Measurements from ENCODE around the gene EIF5AL1. TPM values are rescaled to one million over a fixed set of nuclear protein-coding genes. Genes with fewer than 3 reads are reported as not detected.

The EIF5AL1 gene
- total and polyA plus RNA-seq, 9 of the 15 experiments (the other 6 are each of a cell fraction or from before 2014, with no cell fraction given) = 0.03 to 3.4 (median 0.53) TPM; not detected in 1

- DNase-seq (ENCODE audit: extremely low read depth in 1 of 4, low spot score in 3 of 4) (no peak), FAIRE-seq (no peak), ATAC-seq (no peak)
- no peaks in the 10 kb centered on the region for H3K9me1 ChIP-seq (ENCODE audit: control insufficient read depth, insufficient read depth, low read length)
- ChIA-PET POLR2A (interaction anchor here (0.7 to 1.5 kb wide), 2 partner anchors 13 to 216 kb away, joined by 3 read pairs; no protein-coding TSS in a partner anchor), CTCF (ENCODE audit: low intra/inter-chr PET ratio) (no interaction called here)
- no peaks in the 10 kb centered on the region for H3K36me3 ChIP-seq (ENCODE audit: control insufficient read depth, insufficient read depth, low read length)
- peak overlapping the region; percentile 73 for H2AFZ ChIP-seq (ENCODE audit: low read depth, low read length)
- no peak overlapping the region for H3K4me2 ChIP-seq (ENCODE audit: insufficient read depth, low read length)
- no peak overlapping the region for H3K4me3 ChIP-seq
- in situ Hi-C loops (cut with MboI) = loop anchor here (5.0 kb wide), 1 partner anchor 81 kb away; no protein-coding TSS in a partner anchor
- H3K27ac ChIP-seq (ENCODE audit: extremely low read depth, low read depth, low read length) = no peak overlapping the region
- peaks cover 3 to 9% of the 10 kb centered on the region in 2 experiments; a peak in 3 of 5 replicates for H3K4me1 ChIP-seq (replicated peaks in 1 of 2; ENCODE audit: control insufficient read depth in 2 of 2, insufficient read depth in 2 of 2, low read length in 2 of 2)
- no peaks in the 10 kb centered on the region for H3K79me2 ChIP-seq (ENCODE audit: control insufficient read depth, insufficient read depth, low read length)
- BruUV-seq (replicated peaks) = no TSS peak
- H3K9me3 ChIP-seq (replicated peaks; ENCODE audit: control insufficient read depth, insufficient read depth, low read depth, low read length) = no peaks in the 10 kb centered on the region
- no peaks in the 10 kb centered on the region; a peak in 1 of 5 replicates for H3K27me3 ChIP-seq (ENCODE audit: control insufficient read depth in 2 of 2, insufficient read depth in 2 of 2, low read length in 2 of 2)
- H3K9ac ChIP-seq (ENCODE audit: insufficient read depth in 1 of 2, low read depth in 2 of 2, low read length in 2 of 2) = no peak overlapping the region
- no peak for TF ChIP-seq SAFB (IDR thresholded peaks at IDR 0.05; ENCODE audit: borderline replicate concordance, low read depth, low read length)
- no peak for TF ChIP-seq TBP (optimal IDR thresholded peaks at IDR 0.05; ENCODE audit: low read depth, low read length)
- no peak for TF ChIP-seq ZNF780A (CRISPR knock-in tag; IDR thresholded peaks at IDR 0.05)
- no peak for TF ChIP-seq ZBTB34 (CRISPR knock-in tag; IDR thresholded peaks at IDR 0.05)
- TF ChIP-seq TAF1 (IDR thresholded peaks at IDR 0.05; ENCODE audit: control insufficient read depth, extremely low read depth, insufficient read depth, low read length, severe bottlenecking) = no peak
- TF ChIP-seq HDAC6 (IDR thresholded peaks at IDR 0.05; ENCODE audit: low read depth, low read length) = no peak
- intact Hi-C loops (cut with micrococcal nuclease) = no loop called here
- H4K20me1 ChIP-seq (replicated peaks; ENCODE audit: control insufficient read depth, insufficient read depth, low read length) = no peaks in the 10 kb centered on the region
- 36% methylated on average over 5 of the region's 5 CpGs for WGBS (ENCODE audit: insufficient coverage, low coverage, missing lambda C conversion rate)
Observed at GRCh38 chr10:79473496-79474095, 38.7 kb upstream of the EIF5AL1 start.
